Renal pelvis (tissue), 12 donors: ENCODE data around the gene LMO3. TPM values are rescaled to one million over a fixed set of nuclear protein-coding genes. Genes with fewer than 3 reads are reported as not detected.

Source experiments
- DNase-seq: peaks from one replicate; pipeline ENCODE4 v3.0.0-alpha.2; 2013
- long read RNA-seq, 16 experiments: transcript quantifications; one replicate each; lab custom pipeline, GENCODE V29; 2026
- polyA plus RNA-seq, 3 donors: library from polyadenylated mRNA; unstranded; fragments of 120-200 nt; gene quantifications; one replicate each; pipeline ENCODE4 v1.2.1, GENCODE V29; 2013; ENCODE audit not compliant: insufficient read length in 3 of 3

LMO3 gene
- 1 to 10 TPM; 1.6 to 3.9 (median 2.1) TPM for polyA plus RNA-seq
- long read RNA-seq, donor 1, partial matches to known transcripts, result 0 of 2 reads
- long read RNA-seq, donor 1, other reads (novel, unspliced or antisense), result 0 of 2 reads
- long read RNA-seq, donor 2, partial matches to known transcripts, result 0 of 2 reads
- long read RNA-seq, donor 2, other reads (novel, unspliced or antisense), result 0 of 2 reads
- long read RNA-seq, donor 3, partial matches to known transcripts, result 0 of 3 reads
- long read RNA-seq, donor 3, other reads (novel, unspliced or antisense), result 0 of 3 reads
- long read RNA-seq, donor 4, result 0 reads
- long read RNA-seq, donor 5, partial matches to known transcripts, result 0 of 1 reads
- long read RNA-seq, donor 5, other reads (novel, unspliced or antisense), result 0 of 1 reads
- long read RNA-seq, donor 6, partial matches to known transcripts, result 0 of 3 reads
- long read RNA-seq, donor 6, other reads (novel, unspliced or antisense), result 0 of 3 reads
- long read RNA-seq, donor 7, result 0 reads
- long read RNA-seq, donor 8, partial matches to known transcripts, result 0 of 1 reads
- long read RNA-seq, donor 8, other reads (novel, unspliced or antisense), result 0 of 1 reads
- long read RNA-seq, donor 9, partial matches to known transcripts, result 0 of 1 reads
- long read RNA-seq, donor 9, other reads (novel, unspliced or antisense), result 0 of 1 reads
- long read RNA-seq, donor 10, partial matches to known transcripts, result 0 of 2 reads
- long read RNA-seq, donor 10, other reads (novel, unspliced or antisense), result 0 of 2 reads
- long read RNA-seq, donor 11, result 0 reads
- long read RNA-seq, donor 12, result 0 reads
- long read RNA-seq, donor 13, result 0 reads
- long read RNA-seq, donor 14, result 0 reads
- long read RNA-seq, donor 15, partial matches to known transcripts, result 0 of 3 reads
- long read RNA-seq, donor 15, other reads (novel, unspliced or antisense), result 0 of 3 reads
- long read RNA-seq, donor 16, partial matches to known transcripts, result 0 of 1 reads
- long read RNA-seq, donor 16, other reads (novel, unspliced or antisense), result 0 of 1 reads

DNA sequence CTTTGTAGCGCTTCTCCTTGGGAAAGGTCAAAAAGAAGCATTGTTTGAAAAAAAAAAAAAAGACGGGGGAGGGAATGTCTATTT, at the start of gene LMO3:
Gene LMO3, minus strand, starts transcription at position 46 of the 84 bp plus-strand sequence. CDS start 5,302 bp downstream, outside the sequence.
- DNase-seq, result no peak

DNA sequence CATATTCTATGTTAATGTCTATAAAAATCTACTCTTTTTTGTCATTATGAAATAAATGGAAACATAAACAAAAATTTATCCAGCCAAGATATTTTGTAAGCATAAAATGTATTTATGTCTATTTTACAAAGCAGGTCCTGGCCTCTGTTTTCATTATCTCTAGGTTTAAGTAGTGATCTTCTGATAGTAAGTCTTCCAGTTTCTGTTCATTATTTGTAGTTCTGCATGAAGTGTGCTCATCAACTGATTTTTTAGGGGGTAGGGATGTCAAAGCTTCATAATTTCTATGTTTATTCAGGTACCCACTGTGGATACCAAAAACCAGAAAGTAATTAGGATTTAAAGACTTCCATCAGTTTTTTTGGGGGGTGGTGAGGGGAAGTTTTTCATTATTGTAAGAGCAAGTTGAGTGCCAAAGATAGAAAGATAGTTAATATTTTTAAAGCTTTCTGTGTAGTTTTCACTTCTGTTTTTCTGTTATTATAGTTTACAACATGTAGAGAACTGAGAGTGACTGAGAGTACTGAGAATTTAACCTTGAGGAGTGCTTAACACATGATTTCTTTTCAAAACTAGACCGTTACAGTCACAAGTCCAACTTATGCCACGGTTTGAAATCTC, 30.6 kb upstream of the LMO3 start:
- no peak for DNase-seq

DNA sequence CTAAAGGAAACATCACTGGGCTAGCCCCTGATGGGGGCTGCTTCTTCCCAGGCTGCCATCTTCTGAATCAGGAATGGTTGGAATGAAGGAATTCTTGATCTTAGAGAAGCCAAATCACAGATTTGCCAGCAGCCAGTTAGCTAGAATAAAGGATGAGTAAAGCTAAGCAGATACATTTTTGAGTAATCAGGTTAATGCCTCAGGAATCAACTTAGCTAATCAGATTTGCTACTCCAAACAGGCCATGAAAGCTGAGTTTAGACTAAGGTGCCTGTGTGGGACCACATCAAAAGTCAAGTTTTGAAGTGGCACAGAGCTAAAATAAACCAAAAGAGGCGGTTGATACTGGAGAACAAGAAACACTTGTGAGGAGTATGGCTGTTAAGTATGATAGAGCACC, 28.8 kb upstream of the LMO3 start:
- DNase-seq, result no peak

DNA sequence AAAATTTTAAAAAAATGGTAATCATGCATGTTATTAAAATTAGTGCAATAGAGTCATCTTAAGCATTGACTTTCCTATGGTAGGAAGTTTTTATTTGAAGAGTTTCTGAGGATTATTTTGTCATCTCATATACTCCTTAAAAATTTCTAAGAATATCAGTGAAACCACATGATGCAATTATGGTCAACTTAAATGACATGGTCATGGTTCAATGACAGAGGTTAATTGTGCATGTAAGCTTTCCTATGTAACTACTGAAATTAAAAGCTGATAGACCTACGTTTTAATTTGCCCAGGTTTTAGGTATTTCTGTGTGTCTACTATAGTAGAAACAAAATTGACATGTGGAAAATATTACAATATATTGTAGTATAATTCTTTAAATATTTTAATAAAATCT, 21.0 kb upstream of the LMO3 start:
- no peak for DNase-seq

DNA sequence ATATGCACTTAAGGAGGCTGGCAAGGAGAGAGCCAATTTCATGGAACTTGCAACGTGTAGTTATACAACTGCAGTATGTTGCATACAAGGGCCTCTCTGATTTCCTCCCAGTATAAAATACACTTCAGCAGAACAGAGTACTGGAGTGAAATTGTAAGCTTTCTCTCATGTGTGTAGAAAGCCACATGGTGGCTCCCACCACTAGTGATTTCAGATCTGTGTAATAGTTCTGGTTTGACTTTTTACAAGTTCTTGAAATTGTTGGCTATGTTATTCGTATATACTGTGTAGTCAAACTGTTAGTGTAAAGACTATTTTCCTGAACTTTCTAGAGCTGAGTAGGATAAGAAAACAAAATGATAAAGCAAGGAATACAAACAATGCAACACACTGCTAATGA, 16.4 kb upstream of the LMO3 start:
- DNase-seq, result no peak

DNA sequence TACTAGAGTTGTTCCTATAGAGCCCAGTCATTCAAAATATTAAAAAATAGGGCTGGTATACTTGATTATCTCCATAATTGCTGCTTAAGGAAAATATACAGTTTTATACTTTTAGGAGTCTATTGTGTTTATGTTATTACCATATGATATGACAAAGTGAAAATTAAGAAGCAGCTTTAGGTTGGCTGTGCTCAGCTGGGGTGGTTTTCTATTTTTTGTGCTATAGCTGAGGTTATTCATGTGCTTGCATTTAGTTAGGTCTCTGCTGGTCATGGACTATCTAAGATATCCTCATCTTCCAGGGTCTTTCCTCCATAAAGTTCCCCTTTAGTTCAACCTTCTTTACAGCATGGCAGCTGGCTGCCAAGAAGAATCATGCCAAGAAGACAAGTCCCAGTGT, 13.6 kb upstream of the LMO3 start:
- DNase-seq, result no peak

DNA sequence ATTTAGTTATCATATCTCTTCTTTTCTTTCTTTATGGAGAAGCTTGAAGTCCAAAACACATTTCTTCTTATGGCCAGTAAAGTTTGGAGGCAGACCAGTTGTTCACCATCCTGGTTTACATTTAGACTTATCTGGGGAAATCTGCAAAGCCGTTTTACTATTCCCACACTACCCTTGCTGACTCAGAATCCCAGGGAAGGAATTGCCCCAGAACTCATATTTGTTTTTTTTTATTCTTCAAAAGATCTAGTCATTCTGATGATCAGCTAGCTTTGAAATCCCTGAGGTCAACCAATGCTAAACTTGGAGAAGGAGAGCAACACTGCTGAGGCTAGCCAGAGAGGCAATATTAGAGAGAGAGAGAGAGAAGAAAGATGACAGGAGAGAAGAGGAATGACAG, 12.3 kb upstream of the LMO3 start:
- no peak for DNase-seq

DNA sequence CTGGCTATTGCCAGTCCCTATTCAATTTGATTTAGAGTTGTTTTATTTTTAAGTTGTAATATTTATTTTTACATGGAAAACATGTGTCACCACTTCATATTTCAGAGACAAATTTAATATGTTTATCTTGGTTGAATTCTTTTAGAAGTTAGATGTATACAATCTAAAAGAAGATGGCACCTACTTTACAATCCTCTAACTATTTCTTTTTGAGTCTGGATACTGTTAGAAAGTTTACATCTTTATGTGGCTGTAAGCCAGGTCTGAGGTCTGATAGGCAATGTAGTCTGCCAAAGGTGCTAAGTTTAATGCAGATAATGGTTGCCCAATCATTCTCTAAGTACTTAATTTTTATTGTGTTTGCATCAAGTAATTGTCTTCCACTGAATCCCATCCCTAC, 7.2 kb upstream of the LMO3 start:
- DNase-seq, result no peak

DNA sequence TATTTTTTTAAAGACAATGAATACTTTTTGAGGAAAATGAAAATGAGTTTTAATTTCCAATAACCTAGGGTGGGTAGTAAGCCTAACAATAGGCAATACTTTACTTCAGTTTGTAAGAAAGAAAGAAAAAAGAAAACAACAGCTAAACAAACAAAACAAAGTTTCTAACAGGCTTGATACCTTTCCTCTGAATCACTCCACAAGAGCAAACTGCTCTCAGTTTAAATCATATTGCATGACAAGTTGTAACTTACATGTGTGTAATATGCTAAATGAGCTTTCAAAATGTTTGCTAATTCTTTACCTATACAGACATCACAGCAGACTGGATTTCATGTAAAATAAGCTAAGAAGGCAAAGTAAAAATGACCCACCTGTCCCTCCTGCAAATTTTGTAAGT, 6.7 kb upstream of the LMO3 start:
- DNase-seq, result no peak

DNA sequence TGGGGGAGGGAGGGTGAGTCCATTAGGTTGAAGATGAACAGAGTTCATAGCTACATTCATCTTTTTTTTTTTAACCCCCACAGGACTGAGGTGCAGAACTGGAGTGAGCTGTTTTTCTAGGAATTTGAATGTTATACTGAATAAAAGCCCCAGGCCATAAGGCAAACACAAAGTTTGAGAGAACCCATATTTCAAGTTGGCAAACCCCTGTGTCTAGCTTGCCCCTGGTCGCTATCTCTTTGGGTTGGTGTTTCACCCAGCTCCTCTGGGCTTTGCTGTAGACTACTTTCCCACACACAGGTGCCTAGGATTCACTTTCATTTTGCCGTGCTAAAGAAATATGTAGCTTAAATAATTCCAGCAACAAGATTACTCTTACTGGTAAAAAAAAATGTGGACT, 5.2 kb upstream of the LMO3 start:
- no peak for DNase-seq

DNA sequence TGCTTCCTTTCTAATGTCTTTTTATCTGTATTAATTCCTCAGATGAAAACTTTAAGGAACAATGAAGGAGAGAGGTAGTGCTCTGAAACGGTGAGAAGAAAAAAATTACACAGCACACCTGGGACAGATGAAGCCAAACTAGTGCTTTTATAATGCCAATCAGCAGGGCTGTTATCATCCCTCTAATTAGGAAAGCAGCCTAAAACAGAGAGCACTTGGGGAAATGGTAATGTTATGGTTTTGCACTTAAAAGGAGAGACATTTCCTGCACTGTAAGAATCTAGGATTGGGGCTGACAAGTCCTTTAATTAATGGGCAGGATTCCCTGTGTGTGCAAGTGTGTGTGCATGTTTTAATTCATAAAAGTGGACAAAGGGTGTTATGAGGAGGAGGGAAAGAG, 4.8 kb upstream of the LMO3 start:
- no peak for DNase-seq

DNA sequence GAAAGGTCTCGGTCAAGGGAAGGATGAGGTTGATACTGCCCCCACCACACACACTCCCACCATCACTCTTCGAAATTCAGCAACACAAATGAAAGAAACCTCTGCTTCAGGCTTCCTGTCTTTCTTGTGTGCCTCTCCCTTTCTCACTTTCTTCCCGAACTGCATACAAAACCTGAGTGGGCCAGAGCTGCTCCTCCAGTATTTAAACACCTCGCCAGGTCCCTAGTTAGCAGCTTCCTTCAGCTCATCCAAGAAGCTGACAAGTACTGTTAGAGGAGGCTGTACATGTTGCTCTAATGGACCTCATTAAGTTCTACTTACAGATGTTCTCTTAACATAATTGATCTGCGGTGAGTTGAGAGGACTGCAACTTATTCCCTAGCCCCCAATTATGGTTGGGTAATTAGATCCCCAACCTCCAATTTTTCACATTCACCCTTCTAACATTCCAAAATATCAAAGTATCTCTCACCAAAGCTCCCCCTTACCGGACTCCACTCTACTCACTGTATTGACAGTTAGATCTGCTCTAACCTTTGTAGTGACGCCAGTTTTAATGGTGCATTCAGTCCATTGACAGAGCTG, 4.1 kb upstream of the LMO3 start:
- no peak for DNase-seq

DNA sequence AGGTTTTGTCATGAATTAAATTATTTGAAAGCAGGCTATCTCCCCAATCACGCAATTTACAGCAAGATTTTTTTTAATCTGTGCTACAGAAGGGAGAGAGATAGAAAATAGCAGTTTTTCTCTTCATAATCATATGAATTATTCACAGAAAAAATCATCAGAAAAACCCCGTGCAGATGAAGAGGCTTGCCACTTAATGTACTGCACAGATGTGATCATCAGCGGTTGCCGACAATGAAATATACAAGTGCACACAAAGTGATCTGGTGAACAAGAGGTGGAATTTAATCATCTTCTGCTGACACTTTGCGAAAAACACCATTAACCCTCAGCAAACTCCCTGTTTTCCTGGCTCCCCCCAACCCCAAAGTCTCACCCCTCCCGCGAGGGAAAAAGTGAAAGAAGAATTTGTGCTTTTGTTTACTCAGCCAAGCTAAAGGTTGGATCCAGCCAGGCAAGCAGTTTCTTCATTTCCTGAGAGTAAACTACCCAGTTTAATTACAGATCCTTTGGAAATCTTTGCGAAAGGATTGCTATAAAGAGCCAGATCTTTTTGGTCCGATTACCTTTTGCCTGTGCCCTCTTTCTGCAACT, 3.1 kb upstream of the LMO3 start:
- no peak for DNase-seq

DNA sequence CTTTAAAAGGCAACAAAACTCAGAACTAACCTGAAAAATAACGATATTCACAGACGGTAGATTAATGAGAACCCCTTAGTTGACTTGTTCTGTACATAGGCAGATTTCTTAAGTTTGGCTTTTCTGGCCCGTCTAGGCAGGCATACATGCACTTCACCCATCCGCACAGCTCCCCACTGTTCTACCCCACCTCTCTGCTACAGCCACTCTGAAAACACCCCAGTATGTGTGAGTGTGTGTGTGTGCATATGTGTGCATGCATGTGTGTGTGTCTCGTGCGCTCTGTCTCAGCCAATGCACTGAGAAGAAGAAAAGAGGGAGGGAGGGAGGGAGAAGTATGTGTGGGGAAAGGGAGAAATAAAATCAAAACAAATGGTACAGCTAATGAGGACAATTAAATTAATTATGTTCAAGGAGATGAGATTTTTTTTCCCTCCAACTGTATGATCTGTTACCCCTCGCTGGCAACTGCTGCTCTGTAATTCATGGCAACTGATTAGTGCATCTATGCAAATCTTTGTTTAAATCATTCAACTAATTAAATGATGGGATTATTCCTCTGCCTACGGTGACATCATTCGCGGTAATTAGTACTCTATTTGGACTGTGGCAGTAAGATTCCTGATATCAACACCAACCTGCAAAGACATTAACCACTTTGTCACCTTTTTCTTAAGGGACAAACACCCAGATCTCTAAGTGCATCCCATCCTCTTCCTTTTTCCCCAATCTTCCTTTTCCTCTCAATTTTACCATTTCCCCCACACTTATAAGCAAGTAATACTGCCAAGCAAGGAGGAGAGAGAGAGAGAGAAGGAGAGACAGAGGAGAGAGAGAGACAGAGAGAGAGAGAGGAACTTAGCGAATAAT, 2.2 kb upstream of the LMO3 start:
- no peak for DNase-seq

DNA sequence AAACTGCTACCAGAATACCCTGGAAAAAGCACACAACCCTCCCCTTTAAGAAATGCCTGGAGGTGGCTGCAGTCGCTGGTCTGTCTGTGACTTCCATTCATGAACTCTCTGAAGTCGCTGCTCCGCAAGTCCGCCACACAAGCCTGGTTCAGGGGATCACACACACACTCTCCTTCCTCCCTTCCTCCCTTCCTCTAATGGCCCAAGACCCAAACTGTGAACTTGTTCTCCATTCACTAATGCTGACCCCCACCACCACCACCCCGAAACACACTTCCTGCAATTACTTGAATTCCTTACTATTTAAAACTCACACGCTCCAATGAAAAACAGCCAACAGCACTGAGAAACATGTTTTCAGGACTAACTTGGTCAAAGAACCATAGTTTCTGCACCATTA, 1.0 kb upstream of the LMO3 start:
- DNase-seq, result no peak

DNA sequence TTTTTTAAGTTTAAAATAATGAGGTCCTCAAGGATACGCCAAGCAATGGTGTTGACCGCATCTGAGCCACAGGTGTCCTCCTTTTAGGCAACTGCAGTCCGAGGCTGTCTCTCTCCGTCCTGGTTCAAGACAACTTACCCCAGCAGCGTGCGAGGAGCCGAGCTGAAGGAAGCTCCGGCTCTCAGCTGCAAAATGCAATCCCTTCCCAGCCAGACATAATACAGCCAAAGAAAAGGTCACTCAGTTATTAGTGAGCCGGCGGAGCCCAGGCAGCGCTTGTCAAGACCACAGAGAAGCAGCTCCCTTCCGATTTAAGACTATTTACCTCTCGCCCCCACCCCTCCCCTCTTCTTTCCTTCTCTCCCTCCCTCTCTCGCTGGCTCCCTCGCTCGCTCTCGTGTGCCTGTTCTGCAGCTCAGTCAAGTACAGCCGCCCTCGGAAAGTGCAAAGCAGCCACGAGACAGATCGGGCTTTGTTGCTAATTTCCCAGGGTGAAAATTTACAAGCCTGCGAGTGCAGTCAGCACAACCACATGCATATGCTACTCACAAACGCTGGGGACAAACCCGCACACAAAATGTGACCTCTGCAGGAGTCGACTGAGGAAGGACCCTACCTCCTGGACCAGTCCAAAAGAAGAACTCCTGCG, 363 bp upstream of the LMO3 start:
- DNase-seq, result peak; percentile 36

DNA sequence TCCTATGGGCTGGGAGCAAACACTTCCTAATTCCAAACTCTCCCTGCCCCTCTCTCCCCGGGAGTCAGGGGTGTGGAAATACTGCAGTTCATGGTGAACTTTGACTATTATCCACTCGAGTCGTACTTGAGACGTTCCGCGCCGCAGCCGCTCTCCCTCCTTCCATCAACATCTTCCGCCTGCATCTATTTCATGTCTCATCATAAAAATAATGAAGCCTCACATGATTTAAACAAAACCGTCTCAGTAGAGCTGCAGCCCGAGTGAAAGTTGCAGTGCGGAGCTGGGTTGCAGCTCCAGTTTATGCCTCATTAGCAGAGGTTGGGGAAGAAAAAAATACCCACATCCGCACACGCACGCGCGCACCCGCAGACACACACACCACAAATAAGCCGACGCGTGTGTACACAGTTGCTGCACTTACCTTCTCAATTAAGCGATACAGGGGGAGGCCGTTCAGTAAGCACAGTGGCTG, 283 bp downstream of the LMO3 start:
- DNase-seq, result no peak

DNA sequence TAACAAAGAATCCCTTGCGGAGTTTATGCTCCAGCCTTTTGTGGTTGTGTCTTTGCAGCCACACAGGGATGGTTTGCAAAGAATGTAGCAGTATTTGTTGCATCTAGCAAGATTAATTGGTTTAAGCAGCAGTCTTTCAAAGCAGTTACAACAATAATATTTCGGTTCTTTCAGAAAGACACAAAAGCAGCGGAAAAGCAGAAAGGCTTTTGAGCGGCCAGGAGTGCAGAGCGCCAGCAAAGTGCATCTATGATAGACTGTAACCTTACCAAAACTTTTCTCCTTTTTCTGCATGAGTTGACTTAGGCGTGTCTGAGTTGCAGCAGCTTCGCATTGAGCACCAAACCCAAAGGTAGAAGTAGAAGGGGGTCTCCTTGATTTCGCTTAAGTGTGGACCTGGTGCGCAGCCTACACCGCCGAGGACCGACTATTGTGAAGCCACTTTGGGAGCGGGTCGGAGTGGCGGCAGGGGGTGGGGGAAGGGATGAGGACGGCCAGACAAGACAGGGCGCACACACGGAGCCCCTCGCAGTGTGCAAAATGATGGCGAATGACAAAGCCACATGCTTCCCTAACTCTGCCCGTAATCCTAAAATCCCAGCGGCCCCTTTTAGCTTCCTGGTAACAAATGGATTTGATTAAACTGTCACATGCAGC, 1.2 kb downstream of the LMO3 start:
- DNase-seq, result no peak

DNA sequence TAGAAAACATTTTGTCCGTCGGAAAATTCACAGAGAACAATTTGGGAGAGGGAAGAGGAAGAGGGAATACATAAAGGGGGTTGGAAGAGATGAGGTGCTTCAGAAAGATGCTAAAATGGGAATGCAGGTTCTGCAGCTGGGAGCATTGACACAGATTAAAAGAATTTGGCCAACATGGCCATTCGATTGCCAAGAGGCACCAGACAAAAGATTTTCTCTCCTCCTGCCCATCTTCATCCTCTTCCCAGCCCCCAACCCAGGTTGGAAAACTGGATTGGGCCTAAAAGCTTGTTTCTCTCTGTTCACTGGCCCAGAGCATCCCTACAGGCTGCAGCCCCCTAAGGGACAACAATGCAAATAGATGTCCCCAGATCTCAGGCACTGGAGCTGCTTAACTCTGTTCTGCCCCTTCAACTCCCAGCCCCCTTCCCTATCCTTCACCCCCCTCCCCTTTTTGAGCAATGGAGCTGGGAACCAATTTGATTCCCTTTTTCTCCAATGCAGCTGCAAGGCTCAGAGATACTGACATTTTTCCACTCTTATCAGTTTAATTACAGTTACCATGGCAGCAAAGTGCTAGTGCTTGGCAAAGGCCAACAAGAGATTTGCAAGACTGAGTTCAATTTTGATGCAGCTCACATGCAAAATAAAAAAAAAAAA, 1.9 kb downstream of the LMO3 start:
- DNase-seq, result no peak
